SKM-1 (cell line): ENCODE results near the gene AOPEP.
A peak's percentile ranks its signal among the peaks of the same experiment; 100 is the strongest.

Source experiments
- DNase-seq: peaks from one replicate; lab custom pipeline; 2025; ENCODE audit not compliant: unreplicated experiment; lab: John Stamatoyannopoulos, UW

Gene AOPEP

DNA sequence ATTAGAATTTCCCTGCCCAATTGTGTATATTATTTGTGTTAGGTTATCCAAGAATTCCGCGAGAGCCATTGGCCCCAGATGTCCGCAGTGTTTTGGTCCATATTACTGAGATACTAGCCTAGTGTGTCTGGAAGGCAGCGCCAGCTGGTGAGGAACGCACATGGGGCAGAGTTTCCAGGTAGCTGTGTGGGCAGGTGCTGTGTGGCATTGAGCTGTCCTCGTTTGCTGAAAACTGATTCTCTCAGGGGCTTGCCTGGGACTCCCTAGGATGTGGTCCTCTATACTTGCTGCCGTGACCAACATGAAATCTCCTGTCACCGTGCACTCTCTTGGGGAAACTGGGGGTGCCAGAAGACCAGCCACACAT lies 302.3 kb downstream of the AOPEP start:
- DNase-seq: no peak

DNA sequence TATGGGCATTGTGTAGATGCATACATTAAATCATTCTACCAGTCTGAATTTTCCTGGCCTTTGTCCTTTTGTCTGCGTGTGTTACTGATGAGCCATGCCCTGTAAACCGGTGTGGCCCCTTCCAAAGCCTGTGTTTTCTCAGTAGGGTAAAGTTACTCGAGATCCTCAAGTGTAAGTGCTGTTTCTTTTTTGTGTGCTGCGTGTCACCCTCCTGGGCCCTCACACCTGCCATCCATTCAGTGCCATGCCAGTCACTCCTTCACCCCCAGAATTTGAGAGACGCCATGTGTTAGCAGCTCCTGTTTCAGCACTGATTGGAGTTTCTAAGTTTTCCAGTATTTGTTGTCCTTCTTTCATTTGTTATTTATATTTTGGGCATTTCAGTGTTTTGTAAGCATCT lies 302.8 kb downstream of the AOPEP start:
- DNase-seq: no peak

DNA sequence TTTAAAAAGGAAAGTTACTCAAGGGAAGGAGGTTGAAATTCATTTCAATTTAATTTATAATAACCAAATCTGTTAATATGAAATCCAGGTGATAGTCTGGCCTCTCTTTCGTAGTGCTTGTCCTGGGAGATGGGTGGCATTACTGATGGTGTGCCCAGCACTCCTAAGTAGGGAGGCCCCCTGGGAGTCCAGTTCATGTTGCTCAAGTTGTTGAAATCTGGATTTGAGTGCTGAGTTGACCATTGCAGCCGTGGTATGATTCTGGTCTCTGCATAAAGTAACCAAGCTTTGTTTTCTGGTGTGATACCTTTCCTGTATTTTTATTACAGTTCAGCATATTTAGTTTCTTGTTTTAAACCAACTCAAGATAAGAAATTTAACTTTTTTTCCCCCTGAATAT lies 303.2 kb downstream of the AOPEP start:
- no peak for DNase-seq

DNA sequence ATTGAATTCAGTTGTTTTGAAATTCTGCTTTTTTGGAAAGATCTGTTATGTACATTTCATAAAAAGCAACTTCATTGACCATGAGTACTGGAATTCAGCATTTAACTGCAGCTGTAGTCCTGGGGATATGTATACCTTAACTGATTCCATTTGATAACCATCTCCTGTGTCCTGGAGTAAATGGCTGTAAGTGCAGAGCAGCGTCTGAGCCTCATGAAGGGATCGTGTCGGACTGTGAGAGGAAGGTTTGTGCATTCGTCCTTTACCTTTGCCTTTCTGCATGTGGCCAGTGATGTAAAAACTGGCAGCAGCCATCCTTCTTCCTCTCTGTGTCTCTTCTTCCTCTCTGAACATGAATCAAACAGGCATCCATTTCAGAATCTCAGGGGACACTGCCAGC lies 303.8 kb downstream of the AOPEP start:
- no peak for DNase-seq

DNA sequence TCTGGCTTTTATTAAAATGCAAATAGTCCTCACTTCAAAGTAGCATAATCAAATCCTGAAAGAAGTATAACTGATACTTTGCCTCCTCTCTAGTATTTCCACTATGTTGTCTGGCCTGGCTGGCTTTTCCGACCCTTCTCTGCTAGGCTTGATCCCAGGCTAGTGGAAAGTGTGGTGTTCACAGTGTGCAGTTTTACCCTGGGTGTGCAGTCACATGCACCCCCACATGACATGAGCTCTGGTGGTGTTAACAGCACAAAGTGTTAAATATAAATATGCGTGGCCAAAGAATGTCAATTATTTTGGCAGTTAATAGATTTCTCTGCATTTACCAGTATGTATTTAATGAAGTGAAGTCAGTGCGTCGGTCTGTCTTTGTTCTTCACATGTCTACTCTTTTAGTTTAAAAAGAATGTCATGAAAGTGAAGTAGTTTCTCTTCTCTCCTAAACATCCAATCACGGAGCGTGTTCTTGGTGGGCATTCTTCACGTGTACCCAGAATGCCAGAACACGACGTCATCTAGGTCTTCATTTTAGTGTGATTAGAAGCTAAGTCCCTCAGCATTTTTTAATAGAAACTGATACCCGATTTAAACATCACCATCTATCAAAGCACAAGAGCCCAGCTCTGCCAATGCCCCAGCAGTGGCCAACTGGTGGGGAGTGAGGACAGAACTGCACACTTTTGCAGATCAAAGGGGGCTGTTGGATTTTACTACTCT lies 304.6 kb downstream of the AOPEP start:
- no peak for DNase-seq

DNA sequence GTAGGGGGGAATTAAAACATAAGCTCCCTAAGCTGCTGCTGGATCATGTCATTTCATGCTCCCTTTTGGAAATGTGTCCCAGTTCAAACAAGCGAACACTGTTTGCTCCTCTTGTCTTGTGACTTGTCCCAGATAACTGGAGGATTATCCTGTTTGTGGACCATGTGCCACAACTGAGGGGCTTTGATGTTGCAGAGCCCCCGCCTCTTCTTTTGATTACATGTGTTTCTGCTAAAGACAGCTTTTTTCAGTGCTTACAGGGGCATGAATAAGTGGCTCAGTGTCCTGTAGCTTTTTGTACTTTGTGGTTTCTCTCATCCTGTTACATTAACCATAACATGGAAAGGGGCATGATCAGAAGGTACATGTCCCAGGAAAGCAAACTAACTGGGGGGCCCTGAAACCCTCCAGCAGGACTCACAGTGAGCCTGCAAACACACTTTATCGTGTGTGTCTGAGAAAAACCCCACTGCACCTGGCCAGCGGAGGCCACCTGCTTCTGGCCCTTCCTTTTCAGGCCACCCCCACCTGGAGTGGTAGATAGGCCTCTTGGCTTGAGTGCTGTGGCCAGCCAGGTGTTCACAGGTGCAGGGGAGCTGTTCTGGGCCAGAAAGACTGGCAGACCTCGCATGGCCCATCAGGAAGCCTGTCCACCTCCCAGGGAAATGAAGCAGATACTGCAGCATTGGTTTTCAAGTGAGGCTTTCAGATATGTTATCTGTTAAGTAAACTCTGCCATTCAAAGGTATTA lies 305.4 kb downstream of the AOPEP start:
- DNase-seq: no peak

DNA sequence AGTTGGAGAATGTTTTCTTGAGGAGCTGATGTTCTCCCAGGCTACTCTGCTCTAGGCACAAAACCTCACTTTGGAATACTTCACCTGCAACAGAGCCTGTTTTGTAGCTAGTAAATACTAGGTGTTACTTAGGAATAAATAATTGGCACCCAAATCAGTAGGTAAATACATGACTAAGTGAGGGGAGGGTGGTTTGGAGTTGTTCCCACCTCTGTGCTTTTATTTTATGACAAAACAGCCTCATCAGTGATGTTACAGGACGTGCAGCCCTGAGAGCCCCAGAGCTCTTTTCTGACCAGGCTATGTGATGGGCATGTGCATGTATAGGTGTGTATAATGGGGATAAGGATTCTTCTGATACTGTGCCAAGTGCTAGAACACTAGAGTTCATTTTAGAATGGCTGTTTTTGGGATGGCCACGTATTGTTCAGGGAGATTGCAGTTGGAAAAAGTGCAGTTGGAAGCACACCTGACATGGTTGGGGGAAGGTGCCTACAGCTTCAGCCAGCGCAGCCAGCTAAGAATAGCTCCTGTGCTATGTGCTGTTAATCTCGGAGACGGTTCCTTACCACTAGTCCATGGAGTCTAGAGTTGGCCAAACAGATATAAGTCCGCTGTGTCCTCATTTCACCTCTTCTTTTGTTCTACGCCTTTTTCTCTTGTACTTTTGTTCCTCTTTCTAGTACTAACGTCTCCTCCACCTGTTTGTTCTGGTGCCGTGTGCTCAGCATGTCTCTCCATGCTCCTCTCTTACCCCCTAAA lies 306.3 kb downstream of the AOPEP start:
- DNase-seq: no peak

DNA sequence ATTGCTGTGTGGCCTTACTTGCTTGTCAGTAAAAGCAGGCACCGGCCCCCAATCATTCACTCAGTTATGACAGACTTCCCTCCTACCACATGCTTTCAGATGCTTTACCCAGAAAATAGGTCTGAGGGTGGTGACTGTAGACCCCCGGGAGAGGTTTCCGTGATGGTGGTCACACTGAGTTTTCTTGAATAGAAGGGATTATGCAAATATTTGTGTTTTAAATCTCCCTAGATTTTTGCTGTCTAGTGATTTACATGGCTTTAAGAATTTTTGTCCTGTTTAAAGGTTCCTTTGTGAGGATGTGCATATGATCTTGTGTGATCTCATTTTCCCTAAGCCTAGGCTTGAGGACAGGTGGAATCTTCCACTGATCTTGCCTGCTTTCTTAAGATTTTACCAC lies 309.3 kb downstream of the AOPEP start:
- no peak for DNase-seq

DNA sequence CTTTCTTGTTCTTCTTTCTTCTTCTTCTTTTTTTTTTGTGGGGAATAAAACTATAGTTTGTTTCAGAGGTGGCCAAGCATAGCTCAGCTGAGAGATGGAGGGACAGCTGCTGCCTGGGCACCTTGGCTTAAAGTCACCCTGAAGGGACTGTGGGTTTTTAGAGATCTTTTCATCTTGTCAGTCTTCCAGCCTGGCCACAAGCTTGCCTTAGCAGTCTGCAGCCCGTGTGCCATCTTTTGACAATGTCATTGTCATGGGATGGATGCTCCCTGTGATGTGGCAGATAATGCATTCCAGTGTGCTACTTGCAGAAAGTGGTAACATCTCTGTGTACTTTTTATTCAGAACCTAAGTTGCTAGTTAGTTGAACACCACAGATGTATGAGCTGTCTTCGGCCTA lies 310.2 kb downstream of the AOPEP start:
- DNase-seq: no peak

DNA sequence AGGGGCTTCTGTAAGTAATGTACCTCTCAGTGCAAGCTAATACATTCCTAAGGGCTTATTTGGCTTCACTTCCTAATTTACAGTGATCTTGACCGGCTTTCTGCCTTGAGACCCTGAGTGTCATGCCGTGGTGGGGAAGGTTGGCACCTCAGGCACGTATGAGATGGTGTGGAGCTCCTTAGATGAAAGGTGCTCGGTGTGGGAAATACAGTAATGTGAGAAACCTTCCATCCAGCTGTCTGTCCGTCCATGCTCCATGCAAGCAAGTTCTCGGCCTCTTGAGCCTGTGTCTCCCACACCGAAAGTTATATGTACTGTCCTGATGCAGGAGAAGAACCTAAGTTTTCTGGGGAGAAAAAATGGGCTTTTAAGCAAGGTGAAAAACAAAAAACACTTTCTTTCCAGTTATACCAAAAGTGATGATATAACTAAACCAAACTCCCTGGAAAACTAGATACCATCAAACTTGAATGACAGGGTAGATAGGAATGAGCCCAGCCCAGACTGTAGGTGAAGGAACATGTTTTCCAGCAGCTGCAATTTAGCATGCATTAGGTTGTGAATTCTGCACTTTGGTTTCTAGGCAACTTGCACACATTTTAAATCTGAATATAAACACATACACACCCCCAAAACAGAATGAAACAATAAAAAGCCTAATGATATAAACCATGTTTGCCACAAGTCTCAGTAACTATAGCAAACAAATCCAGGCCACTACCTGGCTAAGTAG lies 311.5 kb downstream of the AOPEP start:
- no peak for DNase-seq

DNA sequence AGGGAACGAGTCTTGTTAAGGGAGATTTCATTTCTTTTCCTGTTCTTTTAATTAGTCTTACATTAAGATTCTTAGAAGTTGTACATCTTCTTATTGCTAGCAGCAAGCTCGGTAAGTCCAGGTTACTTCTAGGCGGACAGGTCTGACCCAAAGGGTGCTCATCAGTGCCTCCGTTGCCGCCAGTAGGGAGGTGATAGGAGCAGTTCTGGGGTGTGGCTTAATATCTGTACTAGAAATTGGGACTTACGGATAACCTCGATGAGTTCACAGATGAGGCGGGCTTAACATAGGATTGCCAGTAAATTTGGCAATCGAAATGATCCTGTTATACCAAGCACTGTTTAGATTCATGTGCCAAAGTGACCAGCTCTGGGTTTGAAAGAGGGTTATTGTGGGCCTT lies 312.2 kb downstream of the AOPEP start:
- no peak for DNase-seq

DNA sequence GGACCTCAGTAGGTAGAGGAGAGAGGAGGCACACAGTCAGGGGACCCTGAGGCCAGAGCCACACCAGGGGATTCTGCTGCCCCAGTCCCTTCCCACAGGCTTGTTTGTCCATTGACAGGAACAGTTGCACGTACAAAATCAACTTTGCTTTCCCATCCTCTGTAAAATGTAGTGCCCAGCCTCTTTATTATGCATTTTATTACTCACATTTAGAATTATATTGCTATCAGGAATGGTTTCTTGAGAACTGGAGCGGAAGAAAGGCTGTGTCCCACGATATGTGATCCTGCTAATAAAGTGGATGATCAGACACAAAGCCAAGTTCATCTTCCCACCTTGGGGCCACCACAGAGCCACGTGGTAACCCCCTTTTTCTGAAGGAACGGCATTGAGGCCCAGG lies 313.6 kb downstream of the AOPEP start:
- DNase-seq: no peak

DNA sequence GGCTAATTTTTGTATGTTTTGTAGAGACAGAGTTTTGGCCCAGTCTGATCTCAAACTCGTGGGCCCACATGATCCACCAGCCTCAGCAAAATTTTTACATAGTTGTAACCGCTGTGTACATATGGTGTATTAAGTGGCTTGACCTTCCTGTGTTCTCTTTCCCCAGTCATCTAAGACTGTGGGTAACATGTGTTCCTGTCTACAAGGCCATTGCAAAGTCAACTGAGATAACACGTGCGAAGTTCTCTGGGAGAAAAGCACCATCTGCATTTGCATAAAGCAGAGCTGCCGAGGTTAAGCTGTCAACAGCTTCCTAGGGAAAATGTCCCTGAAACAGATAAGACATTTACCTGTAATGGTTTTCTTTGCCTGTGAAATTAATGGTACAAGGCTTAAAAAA lies 317.3 kb downstream of the AOPEP start:
- no peak for DNase-seq

DNA sequence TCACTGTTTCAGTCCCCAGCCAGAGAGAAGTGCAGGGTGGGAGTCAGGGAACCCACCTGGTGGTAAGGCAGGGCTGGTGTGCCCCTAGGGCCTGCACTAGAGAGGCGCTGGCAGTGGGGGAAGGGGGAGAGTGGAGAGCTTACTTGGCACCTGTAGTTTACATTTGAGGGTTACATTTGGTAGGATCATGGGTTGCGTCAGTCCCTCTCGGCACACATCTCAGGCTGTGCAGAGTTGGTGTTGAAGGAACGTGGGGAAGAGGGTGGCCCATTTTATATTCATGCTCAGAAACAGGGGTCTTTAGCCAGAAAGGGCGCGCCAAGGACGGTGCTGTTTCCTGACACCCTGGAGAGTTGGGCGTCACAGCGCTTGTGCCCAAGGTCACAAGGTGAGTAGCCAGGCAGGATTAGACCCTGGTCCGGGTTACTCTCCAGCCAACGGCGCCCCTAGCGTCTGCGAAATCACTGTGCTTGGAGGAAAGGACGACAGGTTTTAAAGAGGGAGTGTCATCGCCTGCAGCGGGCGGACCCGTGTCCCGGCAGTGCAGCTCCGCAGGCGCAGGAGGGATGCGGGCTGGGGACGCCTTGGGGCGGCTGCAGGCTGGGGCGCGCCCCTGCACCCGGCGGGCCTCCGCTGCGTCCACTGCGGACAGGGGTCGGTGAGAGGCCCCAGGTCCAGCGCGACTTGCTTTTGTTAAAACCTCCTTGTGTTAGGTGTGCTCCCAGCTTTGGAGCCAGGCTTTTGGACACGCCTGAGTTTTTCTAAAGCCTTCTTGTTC lies 318.4 kb downstream of the AOPEP start:
- no peak for DNase-seq

DNA sequence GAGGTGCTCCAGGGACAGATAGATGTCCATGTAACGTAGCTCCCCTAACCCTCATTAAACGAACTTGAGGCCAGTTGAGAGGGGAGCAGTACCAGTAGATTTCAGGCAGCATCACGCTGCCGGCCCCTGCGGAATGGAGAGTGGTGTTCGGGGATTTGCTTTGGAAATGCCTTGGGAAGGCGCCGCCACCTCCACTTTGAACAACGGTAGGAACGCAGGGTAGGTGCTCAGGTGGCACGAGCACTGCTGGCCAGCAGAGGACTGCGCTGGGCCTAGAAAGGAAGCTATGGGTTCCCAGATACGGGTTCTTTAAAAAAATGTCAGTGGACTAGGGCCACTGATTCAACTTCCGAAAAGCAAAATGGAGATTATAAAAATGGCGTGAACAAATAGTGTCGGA lies 319.3 kb downstream of the AOPEP start:
- no peak for DNase-seq

DNA sequence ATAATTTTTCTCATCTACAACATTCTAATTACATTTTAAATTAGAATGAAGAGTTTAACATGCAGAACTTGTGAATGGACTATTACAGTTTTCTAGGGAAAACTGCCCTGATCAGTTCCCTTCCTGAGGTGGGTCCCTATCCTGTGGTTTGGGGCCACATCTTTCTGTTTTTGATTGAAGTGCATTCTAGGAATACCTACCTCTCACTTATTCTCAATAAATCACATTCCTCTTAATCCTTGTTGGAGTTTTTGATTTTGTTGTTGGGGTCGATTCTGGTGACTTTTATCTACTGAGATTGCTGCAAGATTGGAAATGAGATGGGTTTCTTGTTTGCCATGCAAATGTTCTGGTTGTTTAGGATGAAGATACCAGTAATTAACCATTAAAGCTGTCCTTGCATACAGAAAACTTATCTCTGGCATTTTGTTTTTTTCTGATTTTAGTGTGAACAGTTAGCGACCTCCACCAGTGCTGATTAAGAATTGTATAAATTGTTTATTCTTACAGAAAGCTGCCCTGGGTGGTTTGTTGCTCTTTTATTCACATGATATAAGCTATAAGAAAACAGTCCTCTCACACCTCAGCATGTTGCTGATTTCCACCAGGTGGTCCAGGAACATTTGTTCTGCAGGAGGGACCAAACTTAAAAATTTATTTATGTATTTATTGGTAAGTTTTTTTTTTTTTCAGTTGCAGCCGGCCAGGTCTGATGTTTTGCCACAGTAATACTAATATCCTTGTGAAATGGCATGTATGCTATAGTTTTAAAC lies 321.1 kb downstream of the AOPEP start:
- DNase-seq: no peak

DNA sequence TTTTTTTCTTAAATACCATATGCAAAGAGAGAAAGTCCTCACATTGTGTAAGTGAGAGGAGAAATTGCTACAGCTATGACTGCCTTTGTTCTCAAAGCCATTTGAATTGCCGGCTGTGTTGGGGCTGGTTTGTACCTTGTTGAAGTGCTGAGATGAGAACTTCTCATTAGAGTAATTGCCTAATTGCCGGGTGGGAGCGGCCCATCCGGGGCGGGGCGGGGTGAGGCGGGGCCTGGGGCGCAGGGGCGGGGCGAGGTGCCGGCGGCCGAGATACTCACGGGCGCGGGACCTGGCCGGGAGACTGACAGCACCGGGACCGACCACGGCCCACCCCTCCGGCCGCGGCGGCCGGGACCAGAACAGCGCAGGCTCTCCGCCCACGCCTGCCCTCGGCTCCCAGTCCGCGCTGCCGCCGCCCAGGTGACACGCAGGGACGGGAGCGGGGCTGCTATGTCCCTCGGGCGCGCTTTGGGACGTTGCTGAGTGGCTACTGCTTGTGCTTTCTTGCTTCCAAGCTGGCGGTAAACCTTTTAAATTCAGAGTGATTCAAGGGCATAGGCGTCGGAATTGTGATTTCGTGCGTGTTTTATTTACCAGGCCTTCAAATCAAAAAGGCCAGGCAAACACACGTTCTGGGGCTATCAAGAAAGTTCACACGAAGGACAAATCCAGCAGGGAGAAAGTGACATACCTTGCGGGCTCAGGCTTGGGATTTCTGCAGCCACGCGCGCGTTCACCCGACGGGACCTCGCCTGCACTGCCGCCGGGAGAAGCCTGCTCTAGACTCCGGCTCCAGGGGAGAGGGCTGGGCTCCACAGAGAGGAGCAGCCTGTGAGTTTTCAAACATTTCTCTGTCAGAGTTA lies 322.0 kb downstream of the AOPEP start:
- peak; percentile 41 for DNase-seq

DNA sequence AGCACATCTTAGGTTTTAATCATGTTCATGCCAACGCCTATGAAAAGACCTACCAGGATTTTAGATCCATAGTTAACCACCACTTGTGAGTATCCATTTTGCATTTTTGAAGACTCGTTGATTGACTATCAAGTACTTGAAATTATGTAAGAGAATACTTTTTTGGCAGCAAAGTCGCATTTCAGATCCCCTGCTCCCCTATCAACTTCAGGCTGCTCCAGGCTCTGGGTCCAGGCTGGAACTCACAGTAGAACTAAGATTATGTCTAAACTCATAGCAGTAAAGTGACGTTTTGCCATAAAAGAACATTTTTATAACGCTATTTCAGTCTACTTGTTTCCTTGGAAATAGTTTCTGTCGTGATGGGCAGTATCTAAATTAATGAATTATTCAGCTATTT lies 323.3 kb downstream of the AOPEP start:
- DNase-seq: no peak
